Stimulated activated CD8-positive, alpha-beta memory T cell treated with anti-CD3 and anti-CD28 coated beads, Interleukin-7, amount 100 ng/mL, for 1 hour (primary cell): ENCODE results near the gene SYPL1.

Source experiments
- DNase-seq, 2 donors: peaks; one replicate each; pipeline ENCODE4 v3.0.0-alpha.2; 2020; ENCODE audit warnings: low read depth in 2 of 2

SYPL1 gene

GRCh38 chr7:106092204-106092603, 19.9 kb downstream of the SYPL1 start:
- no peak for DNase-seq

GRCh38 chr7:106089647-106090046, 22.5 kb downstream of the SYPL1 start:
- DNase-seq = no peak

- DNase-seq = no peak
Measured at GRCh38 chr7:106088014-106088413, 24.1 kb downstream of the SYPL1 start.

GRCh38 chr7:106086062-106086461, 26.1 kb downstream of the SYPL1 start:
- no peak for DNase-seq

- DNase-seq = no peak
Measured at GRCh38 chr7:106085015-106085414, 27.1 kb downstream of the SYPL1 start.

GRCh38 chr7:106083717-106084116, 28.4 kb downstream of the SYPL1 start:
- DNase-seq = no peak

GRCh38 chr7:106082087-106082854, 29.8 kb downstream of the SYPL1 start:
- DNase-seq = no peak

GRCh38 chr7:106080300-106080987, 31.7 kb downstream of the SYPL1 start:
- no peak for DNase-seq

- no peak for DNase-seq
Measured at GRCh38 chr7:106076537-106076936, 35.6 kb downstream of the SYPL1 start.

- no peak for DNase-seq
Measured at GRCh38 chr7:106075937-106076336, 36.2 kb downstream of the SYPL1 start.

- no peak for DNase-seq
Measured at GRCh38 chr7:106074257-106074656, 37.9 kb downstream of the SYPL1 start.

GRCh38 chr7:106073701-106074100, 38.4 kb downstream of the SYPL1 start:
- DNase-seq = no peak

- no peak for DNase-seq
Measured at GRCh38 chr7:106072715-106073091, 39.4 kb downstream of the SYPL1 start.

- no peak for DNase-seq
Measured at GRCh38 chr7:106071999-106072714, 40.0 kb downstream of the SYPL1 start.

GRCh38 chr7:106071356-106071998, 40.6 kb downstream of the SYPL1 start:
- no peak for DNase-seq

- no peak for DNase-seq
Measured at GRCh38 chr7:106070567-106071254, 41.4 kb downstream of the SYPL1 start.

- DNase-seq = no peak
Measured at GRCh38 chr7:106070201-106070551, 41.9 kb downstream of the SYPL1 start.

- DNase-seq = no peak
Measured at GRCh38 chr7:106069471-106070200, 42.5 kb downstream of the SYPL1 start.

GRCh38 chr7:106068986-106069385, 43.1 kb downstream of the SYPL1 start:
- no peak for DNase-seq

- no peak for DNase-seq
Measured at GRCh38 chr7:106068538-106068961, 43.6 kb downstream of the SYPL1 start.

- DNase-seq = no peak
Measured at GRCh38 chr7:106067678-106068077, 44.4 kb downstream of the SYPL1 start.
